ENCODE measurements around the gene TEAD2. TPM values are rescaled to one million over a fixed set of nuclear protein-coding genes. Genes with fewer than 3 reads are reported as not detected.

TEAD2 gene
- total RNA-seq, 1 experiment from 2014 or later, result 106 TPM

DNA sequence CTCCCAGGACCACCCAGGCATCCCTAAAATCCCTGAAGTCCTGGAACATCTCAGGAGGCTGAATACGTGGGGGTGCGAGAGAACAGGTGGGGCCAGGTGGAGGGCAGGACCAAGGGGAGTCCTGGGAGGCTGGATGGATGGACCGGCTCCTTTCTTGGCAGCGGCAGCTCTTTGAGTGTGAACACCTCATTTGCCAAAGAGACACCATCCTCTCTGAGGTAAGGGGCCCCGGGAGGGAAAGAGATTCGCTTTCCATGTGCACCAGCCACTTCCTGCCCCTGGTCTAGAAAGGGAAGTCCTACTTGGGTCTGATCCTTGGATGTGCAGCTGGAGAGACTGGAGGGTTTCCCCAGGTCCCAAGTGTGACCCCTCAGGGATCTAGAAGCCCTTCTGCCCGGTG is 44.9 kb upstream of the TEAD2 start:
- peaks cover 9% of the 10 kb centered on the region; the same call in 1 of the 2 replicates for H3K27me3 Mint-ChIP-seq (ENCODE audit: low read depth)
- ChIA-PET CTCF (interaction anchor here (0.6 to 1.6 kb wide), 3 partner anchors 10 to 45 kb away, joined by 3 to 11 read pairs (median 3); partner anchors contain the start of gene TEAD2), POLR2A (no interaction called here)
- H3K9me3 Mint-ChIP-seq, result no peaks in the 10 kb centered on the region
- no peak overlapping the region for H3K4me3 Mint-ChIP-seq
- H3K4me1 Mint-ChIP-seq, result peaks cover 32% of the 10 kb centered on the region
- DNase-seq (ENCODE audit: low spot score) (no peak), ATAC-seq (no peak)
- H3K36me3 Mint-ChIP-seq, result no peaks in the 10 kb centered on the region
- H3K27ac Mint-ChIP-seq, result no peak overlapping the region
- TF ChIP-seq KAT7 (CRISPR knock-in tag; IDR thresholded peaks at IDR 0.05; ENCODE audit: borderline replicate concordance) (no peak), ZNF671 (CRISPR knock-in tag; IDR thresholded peaks at IDR 0.05) (no peak)
- TF ChIP-seq, protein P1, sequence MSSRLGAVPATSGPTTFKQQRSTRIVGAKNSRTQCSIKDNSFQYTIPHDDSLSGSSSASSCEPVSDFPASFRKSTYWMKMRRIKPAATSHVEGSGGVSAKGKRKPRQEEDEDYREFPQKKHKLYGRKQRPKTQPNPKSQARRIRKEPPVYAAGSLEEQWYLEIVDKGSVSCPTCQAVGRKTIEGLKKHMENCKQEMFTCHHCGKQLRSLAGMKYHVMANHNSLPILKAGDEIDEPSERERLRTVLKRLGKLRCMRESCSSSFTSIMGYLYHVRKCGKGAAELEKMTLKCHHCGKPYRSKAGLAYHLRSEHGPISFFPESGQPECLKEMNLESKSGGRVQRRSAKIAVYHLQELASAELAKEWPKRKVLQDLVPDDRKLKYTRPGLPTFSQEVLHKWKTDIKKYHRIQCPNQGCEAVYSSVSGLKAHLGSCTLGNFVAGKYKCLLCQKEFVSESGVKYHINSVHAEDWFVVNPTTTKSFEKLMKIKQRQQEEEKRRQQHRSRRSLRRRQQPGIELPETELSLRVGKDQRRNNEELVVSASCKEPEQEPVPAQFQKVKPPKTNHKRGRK (CRISPR knock-in tag; IDR thresholded peaks at IDR 0.05; ENCODE audit: borderline replicate concordance), result no peak

DNA sequence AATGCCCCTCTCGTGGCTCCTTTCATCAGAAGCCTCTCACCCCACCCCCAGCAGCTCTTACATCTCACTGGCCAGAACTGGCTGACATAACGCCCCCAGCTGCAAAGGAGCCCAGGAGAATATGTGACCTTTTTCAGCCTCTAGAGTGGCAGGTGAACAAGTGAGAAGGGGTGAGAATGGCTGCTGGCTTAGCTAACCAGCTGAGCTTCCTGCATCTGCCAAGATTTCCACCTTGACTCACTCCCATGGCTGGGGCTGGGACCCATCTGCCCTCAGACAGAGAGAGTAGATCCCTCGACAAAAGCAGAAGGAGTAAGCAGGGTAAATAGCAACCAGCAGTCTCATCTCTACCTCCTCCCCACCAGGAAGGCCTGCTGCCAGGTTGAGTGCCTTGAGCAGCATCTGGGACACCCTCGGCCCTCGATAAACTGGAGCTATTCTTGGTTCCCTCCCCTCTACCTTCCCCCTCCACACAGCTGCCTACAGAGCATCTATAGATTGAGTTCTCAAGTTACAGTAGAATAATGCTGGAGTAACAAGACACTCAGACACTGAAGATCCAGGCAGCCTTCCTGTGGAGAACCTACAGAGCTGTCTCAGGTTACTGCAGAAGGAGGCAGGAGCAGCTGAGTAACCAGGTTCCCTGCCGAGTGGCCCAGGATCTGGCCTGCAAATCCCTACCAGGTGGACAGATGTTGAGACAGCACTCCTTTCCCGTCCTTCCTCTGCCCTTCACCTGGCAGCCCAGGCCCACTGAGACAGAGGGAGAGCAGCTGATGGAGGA is 41.4 kb upstream of the TEAD2 start:
- H3K27ac Mint-ChIP-seq, result peak overlapping the region; percentile 99
- DNase-seq (ENCODE audit: low spot score) (peak; percentile 81), ATAC-seq (peak; percentile 98)
- H3K4me1 Mint-ChIP-seq, result peaks cover 45% of the 10 kb centered on the region
- H3K27me3 Mint-ChIP-seq (ENCODE audit: low read depth), result peaks cover 4% of the 10 kb centered on the region; the same call in 1 of the 2 replicates
- no peaks in the 10 kb centered on the region for H3K9me3 Mint-ChIP-seq
- H3K36me3 Mint-ChIP-seq, result no peaks in the 10 kb centered on the region
- ChIA-PET CTCF (interaction anchor here (0.6 to 3.0 kb wide), 23 partner anchors 9 to 306 kb away, joined by 3 to 30 read pairs (median 6); partner anchors contain the start of genes ALDH16A1, DKKL1, GFY and PIH1D1), POLR2A (interaction anchor here (0.8 to 1.7 kb wide), 13 partner anchors 10 to 73 kb away, joined by 3 to 13 read pairs (median 5); partner anchors contain the start of genes ALDH16A1 and PTH2)
- peak overlapping the region; percentile 44 for H3K4me3 Mint-ChIP-seq
- no peak for TF ChIP-seq JUN (CRISPR knock-in tag; IDR thresholded peaks at IDR 0.05)
- TF ChIP-seq, protein P2, sequence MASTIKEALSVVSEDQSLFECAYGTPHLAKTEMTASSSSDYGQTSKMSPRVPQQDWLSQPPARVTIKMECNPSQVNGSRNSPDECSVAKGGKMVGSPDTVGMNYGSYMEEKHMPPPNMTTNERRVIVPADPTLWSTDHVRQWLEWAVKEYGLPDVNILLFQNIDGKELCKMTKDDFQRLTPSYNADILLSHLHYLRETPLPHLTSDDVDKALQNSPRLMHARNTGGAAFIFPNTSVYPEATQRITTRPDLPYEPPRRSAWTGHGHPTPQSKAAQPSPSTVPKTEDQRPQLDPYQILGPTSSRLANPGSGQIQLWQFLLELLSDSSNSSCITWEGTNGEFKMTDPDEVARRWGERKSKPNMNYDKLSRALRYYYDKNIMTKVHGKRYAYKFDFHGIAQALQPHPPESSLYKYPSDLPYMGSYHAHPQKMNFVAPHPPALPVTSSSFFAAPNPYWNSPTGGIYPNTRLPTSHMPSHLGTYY (CRISPR knock-in tag; IDR thresholded peaks at IDR 0.05), result peak; percentile 62; the same call in 1 of the 2 replicates
- peak; percentile 54; the same call in 1 of the 2 replicates for TF ChIP-seq SP1 (CRISPR knock-in tag; conservative IDR thresholded peaks at IDR 0.05)
- TF ChIP-seq, protein P3, sequence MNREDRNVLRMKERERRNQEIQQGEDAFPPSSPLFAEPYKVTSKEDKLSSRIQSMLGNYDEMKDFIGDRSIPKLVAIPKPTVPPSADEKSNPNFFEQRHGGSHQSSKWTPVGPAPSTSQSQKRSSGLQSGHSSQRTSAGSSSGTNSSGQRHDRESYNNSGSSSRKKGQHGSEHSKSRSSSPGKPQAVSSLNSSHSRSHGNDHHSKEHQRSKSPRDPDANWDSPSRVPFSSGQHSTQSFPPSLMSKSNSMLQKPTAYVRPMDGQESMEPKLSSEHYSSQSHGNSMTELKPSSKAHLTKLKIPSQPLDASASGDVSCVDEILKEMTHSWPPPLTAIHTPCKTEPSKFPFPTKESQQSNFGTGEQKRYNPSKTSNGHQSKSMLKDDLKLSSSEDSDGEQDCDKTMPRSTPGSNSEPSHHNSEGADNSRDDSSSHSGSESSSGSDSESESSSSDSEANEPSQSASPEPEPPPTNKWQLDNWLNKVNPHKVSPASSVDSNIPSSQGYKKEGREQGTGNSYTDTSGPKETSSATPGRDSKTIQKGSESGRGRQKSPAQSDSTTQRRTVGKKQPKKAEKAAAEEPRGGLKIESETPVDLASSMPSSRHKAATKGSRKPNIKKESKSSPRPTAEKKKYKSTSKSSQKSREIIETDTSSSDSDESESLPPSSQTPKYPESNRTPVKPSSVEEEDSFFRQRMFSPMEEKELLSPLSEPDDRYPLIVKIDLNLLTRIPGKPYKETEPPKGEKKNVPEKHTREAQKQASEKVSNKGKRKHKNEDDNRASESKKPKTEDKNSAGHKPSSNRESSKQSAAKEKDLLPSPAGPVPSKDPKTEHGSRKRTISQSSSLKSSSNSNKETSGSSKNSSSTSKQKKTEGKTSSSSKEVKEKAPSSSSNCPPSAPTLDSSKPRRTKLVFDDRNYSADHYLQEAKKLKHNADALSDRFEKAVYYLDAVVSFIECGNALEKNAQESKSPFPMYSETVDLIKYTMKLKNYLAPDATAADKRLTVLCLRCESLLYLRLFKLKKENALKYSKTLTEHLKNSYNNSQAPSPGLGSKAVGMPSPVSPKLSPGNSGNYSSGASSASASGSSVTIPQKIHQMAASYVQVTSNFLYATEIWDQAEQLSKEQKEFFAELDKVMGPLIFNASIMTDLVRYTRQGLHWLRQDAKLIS (CRISPR knock-in tag; IDR thresholded peaks at IDR 0.05; ENCODE audit: borderline replicate concordance), result no peak
- no peak for TF ChIP-seq SMAD4 (CRISPR knock-in tag; IDR thresholded peaks at IDR 0.05)
- TF ChIP-seq, protein P4, sequence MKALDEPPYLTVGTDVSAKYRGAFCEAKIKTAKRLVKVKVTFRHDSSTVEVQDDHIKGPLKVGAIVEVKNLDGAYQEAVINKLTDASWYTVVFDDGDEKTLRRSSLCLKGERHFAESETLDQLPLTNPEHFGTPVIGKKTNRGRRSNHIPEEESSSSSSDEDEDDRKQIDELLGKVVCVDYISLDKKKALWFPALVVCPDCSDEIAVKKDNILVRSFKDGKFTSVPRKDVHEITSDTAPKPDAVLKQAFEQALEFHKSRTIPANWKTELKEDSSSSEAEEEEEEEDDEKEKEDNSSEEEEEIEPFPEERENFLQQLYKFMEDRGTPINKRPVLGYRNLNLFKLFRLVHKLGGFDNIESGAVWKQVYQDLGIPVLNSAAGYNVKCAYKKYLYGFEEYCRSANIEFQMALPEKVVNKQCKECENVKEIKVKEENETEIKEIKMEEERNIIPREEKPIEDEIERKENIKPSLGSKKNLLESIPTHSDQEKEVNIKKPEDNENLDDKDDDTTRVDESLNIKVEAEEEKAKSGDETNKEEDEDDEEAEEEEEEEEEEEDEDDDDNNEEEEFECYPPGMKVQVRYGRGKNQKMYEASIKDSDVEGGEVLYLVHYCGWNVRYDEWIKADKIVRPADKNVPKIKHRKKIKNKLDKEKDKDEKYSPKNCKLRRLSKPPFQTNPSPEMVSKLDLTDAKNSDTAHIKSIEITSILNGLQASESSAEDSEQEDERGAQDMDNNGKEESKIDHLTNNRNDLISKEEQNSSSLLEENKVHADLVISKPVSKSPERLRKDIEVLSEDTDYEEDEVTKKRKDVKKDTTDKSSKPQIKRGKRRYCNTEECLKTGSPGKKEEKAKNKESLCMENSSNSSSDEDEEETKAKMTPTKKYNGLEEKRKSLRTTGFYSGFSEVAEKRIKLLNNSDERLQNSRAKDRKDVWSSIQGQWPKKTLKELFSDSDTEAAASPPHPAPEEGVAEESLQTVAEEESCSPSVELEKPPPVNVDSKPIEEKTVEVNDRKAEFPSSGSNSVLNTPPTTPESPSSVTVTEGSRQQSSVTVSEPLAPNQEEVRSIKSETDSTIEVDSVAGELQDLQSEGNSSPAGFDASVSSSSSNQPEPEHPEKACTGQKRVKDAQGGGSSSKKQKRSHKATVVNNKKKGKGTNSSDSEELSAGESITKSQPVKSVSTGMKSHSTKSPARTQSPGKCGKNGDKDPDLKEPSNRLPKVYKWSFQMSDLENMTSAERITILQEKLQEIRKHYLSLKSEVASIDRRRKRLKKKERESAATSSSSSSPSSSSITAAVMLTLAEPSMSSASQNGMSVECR (CRISPR knock-in tag; IDR thresholded peaks at IDR 0.05; ENCODE audit: borderline replicate concordance), result no peak
- peak; percentile 91; the same call in 1 of the 2 replicates for TF ChIP-seq ZNF396 (CRISPR knock-in tag; IDR thresholded peaks at IDR 0.05; ENCODE audit: borderline replicate concordance)
- TF ChIP-seq, protein P5, sequence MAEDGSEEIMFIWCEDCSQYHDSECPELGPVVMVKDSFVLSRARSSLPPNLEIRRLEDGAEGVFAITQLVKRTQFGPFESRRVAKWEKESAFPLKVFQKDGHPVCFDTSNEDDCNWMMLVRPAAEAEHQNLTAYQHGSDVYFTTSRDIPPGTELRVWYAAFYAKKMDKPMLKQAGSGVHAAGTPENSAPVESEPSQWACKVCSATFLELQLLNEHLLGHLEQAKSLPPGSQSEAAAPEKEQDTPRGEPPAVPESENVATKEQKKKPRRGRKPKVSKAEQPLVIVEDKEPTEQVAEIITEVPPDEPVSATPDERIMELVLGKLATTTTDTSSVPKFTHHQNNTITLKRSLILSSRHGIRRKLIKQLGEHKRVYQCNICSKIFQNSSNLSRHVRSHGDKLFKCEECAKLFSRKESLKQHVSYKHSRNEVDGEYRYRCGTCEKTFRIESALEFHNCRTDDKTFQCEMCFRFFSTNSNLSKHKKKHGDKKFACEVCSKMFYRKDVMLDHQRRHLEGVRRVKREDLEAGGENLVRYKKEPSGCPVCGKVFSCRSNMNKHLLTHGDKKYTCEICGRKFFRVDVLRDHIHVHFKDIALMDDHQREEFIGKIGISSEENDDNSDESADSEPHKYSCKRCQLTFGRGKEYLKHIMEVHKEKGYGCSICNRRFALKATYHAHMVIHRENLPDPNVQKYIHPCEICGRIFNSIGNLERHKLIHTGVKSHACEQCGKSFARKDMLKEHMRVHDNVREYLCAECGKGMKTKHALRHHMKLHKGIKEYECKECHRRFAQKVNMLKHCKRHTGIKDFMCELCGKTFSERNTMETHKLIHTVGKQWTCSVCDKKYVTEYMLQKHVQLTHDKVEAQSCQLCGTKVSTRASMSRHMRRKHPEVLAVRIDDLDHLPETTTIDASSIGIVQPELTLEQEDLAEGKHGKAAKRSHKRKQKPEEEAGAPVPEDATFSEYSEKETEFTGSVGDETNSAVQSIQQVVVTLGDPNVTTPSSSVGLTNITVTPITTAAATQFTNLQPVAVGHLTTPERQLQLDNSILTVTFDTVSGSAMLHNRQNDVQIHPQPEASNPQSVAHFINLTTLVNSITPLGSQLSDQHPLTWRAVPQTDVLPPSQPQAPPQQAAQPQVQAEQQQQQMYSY (CRISPR knock-in tag; IDR thresholded peaks at IDR 0.05), result no peak
- TF ChIP-seq ZNF423 (CRISPR knock-in tag; IDR thresholded peaks at IDR 0.05), result peak; percentile 74; the same call in 1 of the 2 replicates
- TF ChIP-seq EMX1 (CRISPR knock-in tag; IDR thresholded peaks at IDR 0.05), result peak; percentile 84; the same call in 1 of the 2 replicates
- no peak for TF ChIP-seq CBFB (CRISPR knock-in tag; IDR thresholded peaks at IDR 0.05; ENCODE audit: low read depth)
- TF ChIP-seq, protein P6, sequence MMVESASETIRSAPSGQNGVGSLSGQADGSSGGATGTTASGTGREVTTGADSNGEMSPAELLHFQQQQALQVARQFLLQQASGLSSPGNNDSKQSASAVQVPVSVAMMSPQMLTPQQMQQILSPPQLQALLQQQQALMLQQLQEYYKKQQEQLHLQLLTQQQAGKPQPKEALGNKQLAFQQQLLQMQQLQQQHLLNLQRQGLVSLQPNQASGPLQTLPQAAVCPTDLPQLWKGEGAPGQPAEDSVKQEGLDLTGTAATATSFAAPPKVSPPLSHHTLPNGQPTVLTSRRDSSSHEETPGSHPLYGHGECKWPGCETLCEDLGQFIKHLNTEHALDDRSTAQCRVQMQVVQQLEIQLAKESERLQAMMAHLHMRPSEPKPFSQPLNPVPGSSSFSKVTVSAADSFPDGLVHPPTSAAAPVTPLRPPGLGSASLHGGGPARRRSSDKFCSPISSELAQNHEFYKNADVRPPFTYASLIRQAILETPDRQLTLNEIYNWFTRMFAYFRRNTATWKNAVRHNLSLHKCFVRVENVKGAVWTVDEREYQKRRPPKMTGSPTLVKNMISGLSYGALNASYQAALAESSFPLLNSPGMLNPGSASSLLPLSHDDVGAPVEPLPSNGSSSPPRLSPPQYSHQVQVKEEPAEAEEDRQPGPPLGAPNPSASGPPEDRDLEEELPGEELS (CRISPR knock-in tag; IDR thresholded peaks at IDR 0.05), result no peak; the same call in 1 of the 2 replicates

Measured in WTC11 (cell line).